A549 (cell line): ENCODE results near the gene FBXL20. TPM values are rescaled to one million over a fixed set of nuclear protein-coding genes. Genes with fewer than 3 reads are reported as not detected.

Experiments
- ATAC-seq, 2 experiments: fragments of 200-7000 bp in 1 of 2; fragments of >200 bp in 1 of 2; cut with Nextera tagmentation in 1 of 2; cut with Tn5 transposase in 1 of 2; 3 replicates each; pipeline versions ENCODE4 v1.8.0 to v1.9.1; 2018 to 2020; ENCODE audit warnings: mild to moderate bottlenecking in 1 of 2, moderate library complexity in 1 of 2
- CTCF ChIA-PET: fragments of 300-600 bp; sonication (Branson Sonifier 250); formaldehyde crosslinking; extraction: SDS; loops from one replicate; lab custom pipeline; 2021; ENCODE audit warnings: antibody characterized with exemption, inconsistent platforms; lab: Yijun Ruan, JAX
- POLR2A ChIA-PET: fragments of 350-600 bp; formaldehyde crosslinking; extraction: SDS; loops from one replicate; lab custom pipeline; 2021; ENCODE audit warnings: antibody characterized with exemption, inconsistent platforms; lab: Yijun Ruan, JAX
- DNase-seq, 2 experiments: peaks; one replicate each; pipeline versions ENCODE4 v3.0.0 to v3.0.0-alpha.2; 2011 to 2016; ENCODE audit warnings: low read depth in 1 of 2, low spot score in 1 of 2
- FAIRE-seq: peaks from 2 replicates; lab custom pipeline; 2011; peaks lifted over from hg19 to GRCh38; lab: Jason Lieb, UNC
- H3K27ac ChIP-seq, 2 experiments: fragments of >200 bp; sonication (Bioruptor Twin); formaldehyde crosslinking; 3 replicates each; pipeline ENCODE4 v1.5.1; 2016 to 2017
- H3K4me1 ChIP-seq: fragments of >200 bp; sonication (Bioruptor Twin); formaldehyde crosslinking; 3 replicates; pipeline ENCODE4 v1.6.1; 2016
- H3K4me2 ChIP-seq: fragments of >200 bp; sonication (Bioruptor Twin); formaldehyde crosslinking; 3 replicates; pipeline ENCODE4 v1.6.1; 2016
- H3K4me3 ChIP-seq: fragments of >200 bp; sonication (Bioruptor Twin); formaldehyde crosslinking; 3 replicates; pipeline ENCODE4 v1.5.1; 2016
- H3K9me3 ChIP-seq: fragments of >200 bp; sonication (Bioruptor Twin); formaldehyde crosslinking; 3 replicates; pipeline ENCODE4 v1.6.1; 2016
- BHLHE40 ChIP-seq: IDR thresholded peaks from 2 replicates; pipeline ENCODE4 v1.6.1; 2012; ENCODE audit warnings: low read depth, low read length, inconsistent platforms
- CEBPB ChIP-seq, 2 experiments: fragments of >200 bp in 1 of 2; sonication (Bioruptor Twin) in 1 of 2; formaldehyde crosslinking in 1 of 2; IDR thresholded peaks; 2 replicates each; pipeline ENCODE4 v1.6.1; 2012 to 2016
- CHD4 ChIP-seq: fragments of 200-600 bp; sonication (generic); IDR thresholded peaks from 2 replicates; pipeline ENCODE4 v1.6.1; 2016; ENCODE audit warnings: antibody characterized with exemption, mild to moderate bottlenecking, borderline replicate concordance
- CTCF ChIP-seq: fragments of >200 bp; sonication (Bioruptor Twin); formaldehyde crosslinking; IDR thresholded peaks from 3 replicates; pipeline ENCODE4 v1.5.1; 2016
- EHF ChIP-seq: fragments of 250-450 bp; sonication (Bioruptor Pico); IDR thresholded peaks from 2 replicates; pipeline ENCODE4 v1.5.0; 2020; ENCODE audit warnings: mild to moderate bottlenecking
- HDAC2 ChIP-seq: fragments of 200-600 bp; sonication (generic); IDR thresholded peaks from 2 replicates; pipeline ENCODE4 v1.6.1; 2016
- HES2 ChIP-seq: fragments of >200 bp; sonication (Bioruptor Twin); formaldehyde crosslinking; IDR thresholded peaks from 2 replicates; pipeline ENCODE4 v1.6.1; 2016
- HOXA7 ChIP-seq: fragments of 250-450 bp; sonication (Bioruptor Pico); IDR thresholded peaks from 2 replicates; pipeline ENCODE4 v1.5.0; 2020; ENCODE audit warnings: mild to moderate bottlenecking, moderate library complexity
- JUNB ChIP-seq: fragments of >200 bp; sonication (Bioruptor Twin); formaldehyde crosslinking; IDR thresholded peaks from 2 replicates; pipeline ENCODE4 v1.6.1; 2016
- KDM1A ChIP-seq: fragments of 200-600 bp; sonication (generic); IDR thresholded peaks from 2 replicates; pipeline ENCODE4 v1.6.1; 2016; ENCODE audit warnings: low read depth, mild to moderate bottlenecking
- KDM5A ChIP-seq: fragments of 200-600 bp; sonication (generic); IDR thresholded peaks from 2 replicates; pipeline ENCODE4 v1.6.1; 2016; ENCODE audit warnings: antibody characterized with exemption, mild to moderate bottlenecking
- MAFK ChIP-seq: fragments of 450-650 bp; IDR thresholded peaks from 2 replicates; pipeline ENCODE4 v1.6.1; 2014; ENCODE audit not compliant: partially characterized antibody
- MAX ChIP-seq: IDR thresholded peaks from 2 replicates; pipeline ENCODE4 v1.6.1; 2012
- MYC ChIP-seq: IDR thresholded peaks from 2 replicates; pipeline ENCODE4 v1.6.1; 2012; ENCODE audit warnings: mild to moderate bottlenecking, inconsistent platforms, low read length, improper control_type of control experiment, borderline replicate concordance
- NPAS2 ChIP-seq: fragments of 250-450 bp; sonication (Bioruptor Pico); IDR thresholded peaks from 2 replicates; pipeline ENCODE4 v1.8.0; 2022; ENCODE audit warnings: mild to moderate bottlenecking, moderate library complexity, borderline replicate concordance
- NR3C1 ChIP-seq: fragments of >200 bp; sonication (Bioruptor Twin); formaldehyde crosslinking; IDR thresholded peaks from 3 replicates; pipeline ENCODE4 v1.6.1; 2017
- REST ChIP-seq: fragments of 200-600 bp; sonication (generic); IDR thresholded peaks from 2 replicates; pipeline ENCODE4 v1.6.1; 2016; ENCODE audit warnings: antibody characterized with exemption, mild to moderate bottlenecking, moderate library complexity
- RNF2 ChIP-seq: fragments of 200-600 bp; sonication (generic); IDR thresholded peaks from 2 replicates; pipeline ENCODE4 v1.6.1; 2016; ENCODE audit warnings: low read depth, mild to moderate bottlenecking, antibody characterized with exemption, moderate library complexity, borderline replicate concordance
- SMC3 ChIP-seq: fragments of >200 bp; sonication (Bioruptor Twin); formaldehyde crosslinking; IDR thresholded peaks from 3 replicates; pipeline ENCODE4 v1.6.1; 2018; ENCODE audit warnings: inconsistent platforms
- SREBF2 ChIP-seq: fragments of 450-650 bp; IDR thresholded peaks from 2 replicates; pipeline ENCODE4 v1.6.1; 2014; ENCODE audit warnings: mild to moderate bottlenecking, moderate library complexity
- USF2 ChIP-seq: fragments of 450-650 bp; IDR thresholded peaks from 2 replicates; pipeline ENCODE4 v1.6.1; 2014; ENCODE audit warnings: antibody characterized with exemption
- ZSCAN20 ChIP-seq: fragments of 250-450 bp; sonication (Bioruptor Pico); IDR thresholded peaks from 2 replicates; pipeline ENCODE4 v1.8.0; 2022; ENCODE audit warnings: mild to moderate bottlenecking, moderate library complexity
- WGBS: methylation state at CpG from one replicate; pipeline ENCODE4 v1.1.6; 2017; ENCODE audit errors: missing lambda C conversion rate; 5-methylcytosine and 5-hydroxymethylcytosine counted together
- polyA plus RNA-seq, 4 experiments: library from polyadenylated mRNA; depleted of rRNA in 3 of 4; stranded (reverse); fragments of >200 nt; fragmentation: RNase III in 1 of 4; extraction: RNeasy Plus Mini Kit Qiagen cat#74134 plus additional on column Dnase treatment in 1 of 4; gene quantifications; 2 replicates in 3 of 4; 3 replicates in 1 of 4; pipeline ENCODE4 v1.2.3, GENCODE V29; 2011 to 2017

The FBXL20 gene
- polyA plus RNA-seq, 2 of the 4 experiments (the other 2 are of a cell fraction), result 5.7 to 6.7 TPM

GRCh38 chr17:39219647-39220154, 181.7 kb downstream of the FBXL20 start:
- ChIA-PET POLR2A (no interaction called here), CTCF (interaction anchor here (0.8 to 31.5 kb wide), 4 partner anchors 9 to 28 kb away, joined by 3 to 1140 read pairs (median 54); no protein-coding TSS in a partner anchor)
- no peaks in the 10 kb centered on the region for H3K9me3 ChIP-seq
- TF ChIP-seq SMC3 (no peak), CEBPB (IDR thresholded peaks at IDR 0.05) (no peak), REST (no peak), ZSCAN20 (CRISPR knock-in tag) (no peak), EHF (CRISPR knock-in tag) (no peak), HOXA7 (CRISPR knock-in tag) (no peak), HDAC2 (no peak), NR3C1 (no peak), CTCF (no peak), KDM1A (no peak), JUNB (no peak), MAFK (no peak), KDM5A (no peak), MAX (no peak), SREBF2 (no peak), RNF2 (no peak), MYC (no peak), NPAS2 (CRISPR knock-in tag) (no peak)
- no peak for FAIRE-seq
- no peak overlapping the region for H3K4me2 ChIP-seq
- ATAC-seq, result no peak
- H3K4me3 ChIP-seq, result no peak overlapping the region
- H3K4me1 ChIP-seq, result peaks cover 15% of the 10 kb centered on the region; the same call in 1 of the 3 replicates
- 54% methylated on average over 8 of the region's 8 CpGs for WGBS
- DNase-seq, result no peak
- H3K27ac ChIP-seq, result no peak overlapping the region; a peak in 1 of 6 replicates

- ATAC-seq, result no peak
- POLR2A ChIA-PET, result interaction anchor here (1.0 to 1.7 kb wide), 2 partner anchors 12 to 19 kb away, joined by 4 to 6 read pairs; partner anchors contain the start of gene RPL19
Measured at GRCh38 chr17:39218906-39219305, 182.5 kb downstream of the FBXL20 start.

More at GRCh38 chr17:39218906-39219305, 182.5 kb downstream of the FBXL20 start:
- FAIRE-seq (no peak), DNase-seq (no peak)
- Histone ChIP-seq H3K4me2 (no peak overlapping the region), H3K4me1 (peaks cover 19% of the 10 kb centered on the region), H3K9me3 (no peaks in the 10 kb centered on the region), H3K27ac (no peak overlapping the region; a peak in 1 of 6 replicates), H3K4me3 (no peak overlapping the region)
- 64% methylated on average over 8 of the region's 8 CpGs for WGBS
- TF ChIP-seq HES2, result no peak
- no peak for TF ChIP-seq BHLHE40
- TF ChIP-seq EHF (CRISPR knock-in tag), result no peak
- no peak for TF ChIP-seq CHD4
- no peak for TF ChIP-seq ZSCAN20 (CRISPR knock-in tag)
- no peak for TF ChIP-seq USF2
- CTCF ChIA-PET, result interaction anchor here (0.8 to 31.5 kb wide), 4 partner anchors 8 to 28 kb away, joined by 3 to 1140 read pairs (median 54); no protein-coding TSS in a partner anchor
